Measurements from ENCODE around the gene IL16.

GRCh38 chr15:81334768-81335435 lies 138.2 kb downstream of the IL16 start:
- no peak for TF ChIP-seq CTCF (IDR thresholded peaks at IDR 0.05; ENCODE audit: borderline replicate concordance, extremely low read depth, low read length, poor library complexity, severe bottlenecking)
- TF ChIP-seq EZH2 (IDR thresholded peaks at IDR 0.05; ENCODE audit: borderline replicate concordance, low read depth, low read length, severe bottlenecking), result no peak

Measured in DND-41 (cell line).